Measurements from ENCODE around the gene IKZF3.

- TF ChIP-seq MEF2A (IDR thresholded peaks at IDR 0.05; ENCODE audit: borderline replicate concordance, low read depth) (no peak), CTCF (IDR thresholded peaks at IDR 0.05) (no peak), TAF1 (IDR thresholded peaks at IDR 0.05; ENCODE audit: borderline replicate concordance, low read depth, low read length) (no peak), SIN3A (IDR thresholded peaks at IDR 0.05; ENCODE audit: borderline replicate concordance, low read depth, low read length) (no peak), YY1 (IDR thresholded peaks at IDR 0.05; ENCODE audit: low read depth) (no peak), EZH2phosphoT487 (IDR thresholded peaks at IDR 0.05; ENCODE audit: borderline replicate concordance, low read depth) (no peak), IRF3 (IDR thresholded peaks at IDR 0.05; ENCODE audit: low read depth, low read length) (no peak), RFX5 (IDR thresholded peaks at IDR 0.05; ENCODE audit: low read length) (no peak), POLR2AphosphoS5 (IDR thresholded peaks at IDR 0.05; ENCODE audit: low read depth, low read length) (no peak), JUND (IDR thresholded peaks at IDR 0.05) (no peak), MAX (IDR thresholded peaks at IDR 0.05; ENCODE audit: low read depth) (no peak), ZBTB33 (IDR thresholded peaks at IDR 0.05; ENCODE audit: borderline replicate concordance, low read depth) (no peak)
Observed at GRCh38 chr17:39717660-39718059, 146.5 kb downstream of the IKZF3 start.

Data from SK-N-SH (cell line).